ENCODE results near the gene EPHA5. TPM values are rescaled to one million over a fixed set of nuclear protein-coding genes. Genes with fewer than 3 reads are reported as not detected.

The EPHA5 gene
- total and polyA plus RNA-seq, 9 of the 15 experiments (the other 6 are each of a cell fraction or from before 2014, with no cell fraction given), result 0.04 TPM; not detected in 8

GRCh38 chr4:65597697-65598096 is 72.6 kb downstream of the EPHA5 start:
- in situ Hi-C loops (cut with MboI), result no loop called here

GRCh38 chr4:65592089-65592488 is 78.2 kb downstream of the EPHA5 start:
- intact Hi-C loops (cut with micrococcal nuclease) (no loop called here), in situ Hi-C loops (cut with MboI) (no loop called here)
- no peaks in the 10 kb centered on the region for H3K9me1 ChIP-seq (ENCODE audit: control insufficient read depth, insufficient read depth, low read length)
- H3K9ac ChIP-seq (ENCODE audit: insufficient read depth in 1 of 2, low read depth in 2 of 2, low read length in 2 of 2), result no peak overlapping the region
- no peaks in the 10 kb centered on the region for H3K4me1 ChIP-seq (replicated peaks in 1 of 2; ENCODE audit: control insufficient read depth in 2 of 2, insufficient read depth in 2 of 2, low read length in 2 of 2)
- no peaks in the 10 kb centered on the region for H3K9me3 ChIP-seq (replicated peaks; ENCODE audit: control insufficient read depth, insufficient read depth, low read depth, low read length)
- no peak for ATAC-seq
- no peak overlapping the region for H3K27ac ChIP-seq (ENCODE audit: extremely low read depth, low read depth, low read length)
- DNase-seq (ENCODE audit: extremely low read depth in 1 of 4, low spot score in 3 of 4), result no peak
- CTCF ChIA-PET (ENCODE audit: low intra/inter-chr PET ratio), result no interaction called here
- no TSS peak for BruUV-seq (replicated peaks)
- no peaks in the 10 kb centered on the region for H3K27me3 ChIP-seq (ENCODE audit: control insufficient read depth in 2 of 2, insufficient read depth in 2 of 2, low read length in 2 of 2)
- FAIRE-seq, result no peak
- no peaks in the 10 kb centered on the region for H4K20me1 ChIP-seq (replicated peaks; ENCODE audit: control insufficient read depth, insufficient read depth, low read length)
- H3K36me3 ChIP-seq (ENCODE audit: control insufficient read depth, insufficient read depth, low read length), result no peaks in the 10 kb centered on the region
- no peak overlapping the region for H3K4me2 ChIP-seq (ENCODE audit: insufficient read depth, low read length)
- no peak overlapping the region for H3K4me3 ChIP-seq
- POLR2A ChIA-PET, result no interaction called here
- H2AFZ ChIP-seq (ENCODE audit: low read depth, low read length), result no peak overlapping the region
- 0% methylated on average over 3 of the region's 3 CpGs for WGBS (ENCODE audit: insufficient coverage, low coverage, missing lambda C conversion rate)
- no peaks in the 10 kb centered on the region for H3K79me2 ChIP-seq (ENCODE audit: control insufficient read depth, insufficient read depth, low read length)
- TF ChIP-seq U2AF2 (optimal IDR thresholded peaks at IDR 0.05; ENCODE audit: low read depth, low read length) (no peak), HNRNPUL1 (IDR thresholded peaks at IDR 0.05; ENCODE audit: low read length) (no peak), ZNF280B (CRISPR knock-in tag; IDR thresholded peaks at IDR 0.05) (no peak), SFPQ (IDR thresholded peaks at IDR 0.05; ENCODE audit: low read depth, low read length) (no peak), RBBP5 (IDR thresholded peaks at IDR 0.05; ENCODE audit: borderline replicate concordance, insufficient read depth, low read length, poor library complexity, severe bottlenecking) (no peak), DEAF1 (CRISPR knock-in tag; IDR thresholded peaks at IDR 0.05) (no peak), CTCFL (IDR thresholded peaks at IDR 0.05; ENCODE audit: borderline replicate concordance, insufficient read depth, low read depth, low read length, poor library complexity, severe bottlenecking) (no peak)

More at GRCh38 chr4:65597697-65598096, 72.6 kb downstream of the EPHA5 start:
- Histone ChIP-seq H3K36me3 (ENCODE audit: control insufficient read depth, insufficient read depth, low read length) (no peaks in the 10 kb centered on the region), H3K9me1 (ENCODE audit: control insufficient read depth, insufficient read depth, low read length) (no peaks in the 10 kb centered on the region), H2AFZ (ENCODE audit: low read depth, low read length) (no peak overlapping the region), H3K9ac (ENCODE audit: insufficient read depth in 1 of 2, low read depth in 2 of 2, low read length in 2 of 2) (no peak overlapping the region), H3K4me3 (no peak overlapping the region), H3K27me3 (ENCODE audit: control insufficient read depth in 2 of 2, insufficient read depth in 2 of 2, low read length in 2 of 2) (no peaks in the 10 kb centered on the region), H3K4me1 (replicated peaks in 1 of 2; ENCODE audit: control insufficient read depth in 2 of 2, insufficient read depth in 2 of 2, low read length in 2 of 2) (no peaks in the 10 kb centered on the region), H4K20me1 (replicated peaks; ENCODE audit: control insufficient read depth, insufficient read depth, low read length) (no peaks in the 10 kb centered on the region), H3K79me2 (ENCODE audit: control insufficient read depth, insufficient read depth, low read length) (no peaks in the 10 kb centered on the region), H3K4me2 (ENCODE audit: insufficient read depth, low read length) (no peak overlapping the region), H3K9me3 (replicated peaks; ENCODE audit: control insufficient read depth, insufficient read depth, low read depth, low read length) (no peaks in the 10 kb centered on the region), H3K27ac (ENCODE audit: extremely low read depth, low read depth, low read length) (no peak overlapping the region)
- no peak for DNase-seq (ENCODE audit: extremely low read depth in 1 of 4, low spot score in 3 of 4)
- intact Hi-C loops (cut with micrococcal nuclease), result no loop called here
- no peak for TF ChIP-seq TGIF2 (CRISPR knock-in tag; IDR thresholded peaks at IDR 0.05)
- ATAC-seq, result no peak
- CTCF ChIA-PET (ENCODE audit: low intra/inter-chr PET ratio), result no interaction called here
- POLR2A ChIA-PET, result no interaction called here
- no peak for FAIRE-seq
- BruUV-seq (replicated peaks), result no TSS peak
- WGBS (ENCODE audit: insufficient coverage, low coverage, missing lambda C conversion rate), result 6% methylated on average over 1 of the region's 1 CpG

Measured in K562 (cell line).